Mesodermal cell (in vitro differentiated cells): ENCODE results near the gene GLMN.

Source experiments
- H3K27ac ChIP-seq: 2 replicates; pipeline ENCODE4 v1.7.0; 2013; ENCODE audit warnings: mild to moderate bottlenecking, low read depth, low read length, moderate library complexity; ENCODE audit not compliant: severe bottlenecking
- H3K36me3 ChIP-seq: 2 replicates; pipeline ENCODE4 v1.7.1; 2013; ENCODE audit warnings: mild to moderate bottlenecking, low read length, moderate library complexity; ENCODE audit not compliant: control insufficient read depth, insufficient read depth
- H3K4me1 ChIP-seq: one replicate; pipeline ENCODE4 v1.7.1; 2013; ENCODE audit warnings: mild to moderate bottlenecking, low read length; ENCODE audit not compliant: insufficient read depth, control insufficient read depth, poor library complexity, severe bottlenecking
- H3K4me3 ChIP-seq: 2 replicates; pipeline ENCODE4 v1.7.0; 2013; ENCODE audit warnings: low read length, control low read depth, mild to moderate bottlenecking; ENCODE audit not compliant: insufficient read depth, poor library complexity, severe bottlenecking; ENCODE audit errors: extremely low read depth
- H3K9me3 ChIP-seq: 2 replicates; pipeline ENCODE4 v1.7.1; 2013; ENCODE audit warnings: mild to moderate bottlenecking, low read length, moderate library complexity; ENCODE audit not compliant: control insufficient read depth
- WGBS, 2 experiments: methylation state at CpG; one replicate each; pipeline ENCODE4 v1.1.5; 2013; ENCODE audit warnings: missing lambda C conversion rate in 2 of 2; ENCODE audit not compliant: insufficient coverage in 2 of 2; 5-methylcytosine and 5-hydroxymethylcytosine counted together

GLMN gene

DNA sequence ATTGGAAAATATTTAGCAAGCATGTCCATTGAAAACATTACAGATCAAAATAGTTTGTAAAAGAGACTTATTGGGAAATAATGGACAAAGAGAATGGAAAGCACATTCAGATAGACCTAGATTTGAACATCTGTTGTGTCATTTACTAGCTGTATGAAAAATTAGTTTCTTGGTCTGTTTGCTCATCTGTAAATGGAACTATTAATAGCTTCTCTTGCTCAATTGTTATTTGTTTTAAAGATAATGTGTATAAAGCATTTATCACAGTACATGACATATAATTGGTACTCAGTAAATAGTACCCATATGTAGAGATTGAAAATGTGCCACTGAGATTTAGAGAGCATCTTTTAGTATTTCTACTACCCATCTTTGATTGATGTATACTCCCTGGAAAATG is 26.0 kb upstream of the GLMN start:
- H3K9me3 ChIP-seq, result peaks cover 14% of the 10 kb centered on the region
- no peaks in the 10 kb centered on the region for H3K4me1 ChIP-seq
- no peak overlapping the region for H3K4me3 ChIP-seq
- H3K27ac ChIP-seq, result no peak overlapping the region
- peaks cover 43% of the 10 kb centered on the region for H3K36me3 ChIP-seq

- Histone ChIP-seq H3K4me3 (no peak overlapping the region), H3K4me1 (no peaks in the 10 kb centered on the region), H3K27ac (no peak overlapping the region), H3K9me3 (peaks cover 9% of the 10 kb centered on the region), H3K36me3 (peaks cover 36% of the 10 kb centered on the region)
- WGBS, 2 experiments, result 88 to 90% methylated on average over 4 of the region's 7 CpGs
Measured at GRCh38 chr1:92323473-92324453, 25.0 kb upstream of the GLMN start.

- Histone ChIP-seq H3K4me1 (no peaks in the 10 kb centered on the region), H3K36me3 (peaks cover 13% of the 10 kb centered on the region), H3K27ac (no peak overlapping the region), H3K4me3 (no peak overlapping the region), H3K9me3 (no peaks in the 10 kb centered on the region)
- 96 to 100% methylated on average over 2 of the region's 3 CpGs for WGBS, 2 experiments
Measured at GRCh38 chr1:92317836-92318493, 19.2 kb upstream of the GLMN start.

DNA sequence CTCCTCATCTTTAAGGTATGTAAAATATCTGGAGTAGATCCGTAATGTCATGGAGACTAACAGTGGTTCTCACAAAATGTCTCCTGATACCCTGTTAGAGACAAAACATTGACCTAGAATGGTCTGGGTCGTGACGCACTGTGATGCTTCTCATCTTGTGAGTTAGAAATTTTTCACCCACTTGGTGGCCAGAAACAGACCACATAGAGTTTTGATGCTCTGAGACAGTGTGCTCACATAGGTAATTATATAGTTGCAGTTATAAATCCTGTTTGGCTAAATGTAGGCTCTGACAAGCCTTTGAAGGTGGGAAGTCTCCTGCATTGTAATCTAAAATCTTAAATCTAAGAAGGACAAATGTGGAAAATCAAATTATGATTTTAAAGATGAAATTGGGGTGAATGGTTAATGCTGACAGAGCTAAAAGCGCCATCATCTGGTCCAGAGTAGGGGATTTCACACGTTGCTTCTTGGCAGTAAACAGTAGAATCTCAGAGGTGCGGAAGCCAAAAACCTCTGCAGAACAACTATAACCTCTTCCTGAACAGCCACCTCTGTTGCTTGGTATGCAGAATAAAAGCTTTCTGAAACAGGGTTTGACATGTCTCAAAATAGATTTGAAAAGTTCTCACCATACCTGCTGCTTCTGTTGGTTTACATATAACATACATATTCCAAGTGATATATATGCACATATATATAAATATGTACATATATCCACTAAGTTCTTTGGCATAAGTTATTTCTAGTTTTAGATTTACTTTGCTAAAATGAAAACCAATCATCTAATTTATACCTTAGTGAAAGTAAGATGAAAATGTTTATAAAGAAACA is 17.2 kb upstream of the GLMN start:
- peaks cover 25% of the 10 kb centered on the region for H3K36me3 ChIP-seq
- H3K9me3 ChIP-seq, result no peaks in the 10 kb centered on the region
- H3K4me1 ChIP-seq, result no peaks in the 10 kb centered on the region
- 90 to 93% methylated on average over 3 of the region's 6 CpGs for WGBS, 2 experiments
- no peak overlapping the region for H3K4me3 ChIP-seq
- no peak overlapping the region for H3K27ac ChIP-seq

DNA sequence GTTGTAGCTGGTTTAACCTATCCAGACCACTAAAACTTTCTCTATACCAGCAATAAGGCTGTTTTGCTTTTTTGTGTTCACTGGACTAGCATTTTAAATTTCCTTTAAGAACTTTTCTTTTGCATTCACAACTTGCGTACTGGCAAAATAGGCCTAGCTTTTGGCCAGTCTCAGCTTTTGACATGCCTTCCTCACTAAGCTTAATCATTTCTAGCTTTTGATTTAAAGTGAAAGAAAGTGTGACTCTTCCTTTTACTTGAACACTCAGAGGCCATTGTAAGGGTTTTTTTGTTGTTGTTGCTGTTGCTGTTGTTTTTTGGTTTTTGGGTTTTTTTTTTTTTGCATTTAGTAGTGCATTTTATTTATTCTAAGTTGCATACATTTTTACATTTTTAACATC is 15.2 kb upstream of the GLMN start:
- H3K9me3 ChIP-seq, result no peaks in the 10 kb centered on the region
- H3K4me3 ChIP-seq, result no peak overlapping the region
- WGBS, 2 experiments, result 100% methylated on average over 1 of the region's 1 CpG; no CpG with 5 or more reads in 1 of the 2 experiments
- H3K27ac ChIP-seq, result no peak overlapping the region
- no peaks in the 10 kb centered on the region for H3K4me1 ChIP-seq
- peaks cover 18% of the 10 kb centered on the region for H3K36me3 ChIP-seq

DNA sequence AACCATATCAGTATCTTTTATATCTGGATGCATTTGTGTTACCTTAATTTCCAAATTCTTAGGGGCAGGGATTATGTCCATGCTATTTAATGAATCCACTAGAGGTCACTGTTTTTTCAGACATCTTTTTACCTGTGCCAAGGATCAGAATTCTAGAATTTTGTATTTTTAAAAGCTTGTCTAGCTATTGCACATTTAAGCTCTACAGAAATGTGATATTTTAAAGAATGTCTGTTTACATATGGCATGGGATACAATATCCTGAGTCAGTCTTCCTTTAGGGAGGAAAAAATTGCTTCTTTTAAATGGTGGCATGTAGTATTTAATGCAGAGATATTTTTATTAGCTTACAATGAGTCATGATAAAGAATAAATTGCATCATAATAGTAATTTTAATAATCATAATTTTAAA is 11.4 kb upstream of the GLMN start:
- no peak overlapping the region for H3K4me3 ChIP-seq
- H3K9me3 ChIP-seq, result no peaks in the 10 kb centered on the region
- no peaks in the 10 kb centered on the region for H3K4me1 ChIP-seq
- H3K36me3 ChIP-seq, result peaks cover 43% of the 10 kb centered on the region
- H3K27ac ChIP-seq, result no peak overlapping the region

- Histone ChIP-seq H3K36me3 (peaks cover 47% of the 10 kb centered on the region), H3K4me3 (no peak overlapping the region), H3K4me1 (no peaks in the 10 kb centered on the region), H3K9me3 (no peaks in the 10 kb centered on the region), H3K27ac (no peak overlapping the region)
- WGBS, 2 experiments, result 90 to 93% methylated on average over 1 to 3 of the region's 4 CpGs
Measured at GRCh38 chr1:92307980-92308379, 9.2 kb upstream of the GLMN start.

- no peak overlapping the region for H3K27ac ChIP-seq
- peaks cover 40% of the 10 kb centered on the region for H3K36me3 ChIP-seq
- H3K9me3 ChIP-seq, result no peaks in the 10 kb centered on the region
- H3K4me1 ChIP-seq, result no peaks in the 10 kb centered on the region
- H3K4me3 ChIP-seq, result no peak overlapping the region
Measured at GRCh38 chr1:92306020-92306419, 7.2 kb upstream of the GLMN start.

DNA sequence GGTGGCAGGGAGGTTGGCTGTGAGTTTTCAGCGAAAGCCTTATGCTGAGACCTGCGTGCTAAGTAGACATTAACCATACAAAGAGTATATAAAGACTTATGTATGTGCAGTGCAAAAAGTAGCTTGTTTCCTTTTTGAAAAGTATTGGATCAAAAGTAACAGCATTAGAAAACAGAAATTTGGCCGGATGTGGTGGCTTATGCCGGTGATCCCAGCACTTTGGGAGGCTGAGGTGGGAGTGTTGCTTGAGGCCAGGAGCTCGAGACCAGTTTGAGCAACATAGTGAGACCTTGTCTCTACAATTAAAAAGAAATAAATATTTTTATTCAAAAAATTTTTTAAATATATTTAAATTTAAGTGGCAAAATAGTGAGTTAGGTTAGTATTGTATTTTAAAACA is 2.2 kb upstream of the GLMN start:
- Histone ChIP-seq H3K36me3 (peaks cover 35% of the 10 kb centered on the region), H3K9me3 (no peaks in the 10 kb centered on the region), H3K4me1 (no peaks in the 10 kb centered on the region), H3K27ac (no peak overlapping the region), H3K4me3 (no peak overlapping the region)
- WGBS, 2 experiments, result 94 to 100% methylated on average over 2 of the region's 5 CpGs

DNA sequence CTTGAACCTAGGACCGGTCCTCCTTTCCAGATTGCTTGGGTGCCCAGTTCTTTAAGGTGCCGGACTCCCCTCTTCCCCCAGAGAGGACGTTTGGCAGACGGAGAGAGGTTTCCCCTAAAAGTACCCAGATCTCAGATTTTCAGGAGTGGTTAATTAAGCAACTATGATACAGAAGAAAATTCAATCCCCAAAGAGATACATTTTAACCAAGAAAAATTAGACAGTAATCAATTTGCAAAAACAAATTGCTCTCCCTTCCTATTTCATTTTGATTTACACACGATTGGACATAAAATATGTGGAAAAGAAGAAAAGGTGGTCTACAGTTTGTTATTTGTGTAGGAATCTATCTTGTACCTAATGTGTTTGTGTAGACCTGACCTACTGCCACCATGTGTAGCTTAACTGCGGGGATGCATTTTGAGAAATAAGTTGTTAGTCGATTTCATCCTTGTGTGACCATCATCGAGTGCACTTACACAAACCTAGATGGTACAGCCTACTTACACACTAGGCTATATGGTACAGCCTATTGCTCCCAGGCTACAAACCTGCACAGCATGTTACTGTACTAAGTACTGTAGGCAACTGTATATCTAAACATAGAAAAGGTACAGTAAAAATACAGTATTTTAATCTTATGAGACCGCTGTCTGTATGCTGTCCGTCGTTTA is 827 bp upstream of the GLMN start:
- H3K27ac ChIP-seq, result peak overlapping the region; percentile 91
- no peaks in the 10 kb centered on the region for H3K9me3 ChIP-seq
- H3K36me3 ChIP-seq, result peaks cover 32% of the 10 kb centered on the region
- WGBS, 2 experiments, result 25 to 40% methylated on average over 2 to 4 of the region's 11 CpGs
- H3K4me3 ChIP-seq, result peak overlapping the region; percentile 76
- H3K4me1 ChIP-seq, result no peaks in the 10 kb centered on the region
